ENCODE results near the gene SEMA3C.

The SEMA3C gene

DNA sequence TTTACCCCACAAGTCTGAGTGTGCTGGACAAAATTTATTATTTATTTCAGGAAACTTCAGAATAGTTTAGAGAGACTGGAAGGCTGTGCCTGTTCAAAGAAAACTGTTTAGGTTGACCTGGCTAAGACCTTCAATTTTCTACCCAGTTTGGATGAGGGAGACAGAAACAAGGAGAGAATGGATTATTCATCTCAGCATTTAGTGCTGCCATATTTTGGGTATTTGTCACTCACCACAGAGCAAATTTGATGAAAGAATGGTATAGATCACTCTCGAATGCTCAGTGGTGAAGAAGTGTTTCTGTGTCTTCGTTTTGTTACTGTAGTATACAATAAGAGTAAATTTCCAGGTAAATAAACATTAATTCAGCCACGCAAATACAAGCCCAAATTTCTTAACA lies 71.8 kb downstream of the SEMA3C start:
- DNase-seq: no peak

DNA sequence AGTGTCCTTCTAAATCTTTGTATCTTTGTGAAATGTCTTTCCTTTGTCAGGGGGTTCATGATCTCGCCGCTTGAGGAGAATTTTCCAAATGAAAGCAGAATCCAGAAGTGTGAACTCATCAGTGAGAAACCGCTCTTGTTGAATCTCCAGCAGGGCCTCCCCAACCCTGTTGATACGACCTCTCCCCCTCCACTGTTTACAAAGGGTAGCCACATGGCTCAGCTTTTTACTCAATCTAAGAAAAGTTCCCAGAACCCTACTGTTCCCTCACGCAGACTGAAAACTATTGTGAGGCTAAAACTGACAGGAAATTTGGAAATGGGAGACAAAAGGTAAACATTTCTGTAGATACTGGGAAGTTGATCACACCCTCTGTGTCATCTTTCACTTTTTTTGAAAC lies 73.9 kb downstream of the SEMA3C start:
- DNase-seq: no peak

DNA sequence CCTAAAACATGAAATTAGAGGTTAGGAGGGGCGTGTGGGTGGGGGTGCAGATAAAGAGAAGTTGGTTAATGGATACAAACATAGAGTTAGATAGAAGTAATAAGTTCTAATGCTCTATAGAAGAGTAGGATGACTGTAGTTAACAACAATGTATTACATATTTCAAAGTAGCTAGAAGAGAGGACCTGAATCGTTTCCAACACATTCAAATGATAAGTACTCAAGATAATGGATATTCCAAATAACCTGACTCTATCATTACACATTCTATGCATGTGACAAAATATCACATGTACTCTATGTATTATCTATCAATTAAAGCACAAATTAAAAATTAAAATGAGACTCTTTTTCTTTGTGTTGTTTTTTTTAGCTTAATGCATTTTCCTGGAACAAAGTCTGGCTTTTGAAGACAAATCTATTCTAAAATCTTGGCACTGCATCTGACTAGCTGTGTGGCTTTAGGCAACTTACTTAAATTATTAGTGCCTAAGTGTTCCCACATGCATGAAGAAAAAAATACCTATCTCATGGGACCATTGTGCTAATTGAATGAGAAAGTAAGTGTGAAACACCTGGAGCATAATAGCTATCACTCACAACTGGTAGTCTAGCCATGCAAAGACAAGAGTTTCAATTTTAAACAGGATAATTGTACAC lies 75.7 kb downstream of the SEMA3C start:
- DNase-seq: no peak

DNA sequence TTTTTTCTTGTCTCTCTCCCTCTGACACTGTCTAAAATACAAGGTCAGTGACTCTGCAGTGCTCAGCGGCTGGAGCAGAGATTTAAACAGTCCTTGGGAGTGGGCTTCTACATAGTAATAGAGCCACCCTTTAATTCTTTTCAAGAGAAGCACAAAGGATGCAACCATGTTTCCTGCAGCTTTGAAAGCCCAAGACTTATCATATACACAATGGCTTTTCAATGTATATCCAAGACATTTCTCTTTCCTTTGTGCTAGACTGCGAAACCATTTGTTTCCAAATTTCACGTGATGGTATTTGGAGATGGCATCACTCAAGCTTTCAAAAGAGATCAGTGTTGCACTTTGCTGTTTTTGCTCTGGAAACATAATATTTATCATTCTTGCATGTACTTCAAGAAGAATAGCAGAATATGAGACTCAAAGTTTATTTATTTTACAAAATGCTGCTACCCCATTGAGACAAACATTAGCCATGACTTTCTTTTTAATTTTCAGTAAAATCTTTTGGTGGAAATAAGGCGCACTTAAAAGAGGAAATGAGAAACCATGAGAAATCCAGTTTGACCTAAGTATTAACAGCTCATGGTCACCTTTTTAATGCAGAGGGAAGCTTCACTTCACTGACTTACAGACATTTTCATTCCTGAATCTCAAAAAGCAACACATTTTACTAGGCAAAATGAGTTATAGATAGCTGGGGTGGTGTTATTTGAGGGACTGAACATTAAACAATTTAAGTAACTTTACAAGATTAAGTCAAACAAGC lies 76.6 kb downstream of the SEMA3C start:
- DNase-seq: no peak

DNA sequence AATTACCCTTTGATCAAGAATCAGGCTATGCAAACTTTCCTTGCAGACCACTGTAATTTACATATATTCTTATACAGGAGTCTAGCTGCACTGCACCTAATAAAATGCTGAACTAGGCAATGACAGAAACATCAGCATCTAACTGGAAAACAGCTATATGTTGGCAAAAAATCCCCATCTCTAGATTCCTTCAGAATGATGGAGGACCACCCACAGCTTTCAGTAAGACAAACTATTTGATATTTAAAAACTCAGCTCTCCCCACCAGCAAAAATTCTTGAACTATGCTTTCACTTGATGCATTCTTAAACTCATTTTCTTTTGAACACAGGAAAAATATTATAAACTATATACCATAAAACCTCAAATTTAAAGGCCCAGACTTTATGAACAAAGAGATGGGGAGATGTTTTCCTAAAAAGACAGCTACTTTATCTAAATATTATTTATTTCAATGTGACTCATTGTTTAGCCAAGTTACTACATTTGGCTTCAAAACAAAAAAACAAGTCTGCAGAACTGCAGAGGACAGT lies 77.4 kb downstream of the SEMA3C start:
- no peak for DNase-seq

DNA sequence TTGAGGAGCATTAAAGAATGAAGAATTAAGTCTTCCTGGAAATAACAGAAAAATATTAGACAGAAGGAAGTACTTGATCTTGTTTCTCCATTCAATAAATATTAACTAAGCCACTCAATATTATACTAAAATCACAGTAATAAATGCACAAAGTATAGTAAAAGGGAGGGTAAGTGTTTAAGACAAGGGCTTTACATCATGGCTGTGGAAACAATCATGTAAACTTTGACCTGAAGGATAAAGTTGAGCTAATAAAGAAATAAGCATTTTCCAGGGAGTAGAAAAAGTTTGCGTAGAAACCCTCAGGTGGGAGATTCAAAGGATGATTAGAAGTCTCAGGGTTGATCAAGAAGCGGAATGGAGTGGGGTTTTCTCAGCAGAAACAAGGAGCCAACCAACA lies 78.2 kb downstream of the SEMA3C start:
- DNase-seq: no peak

DNA sequence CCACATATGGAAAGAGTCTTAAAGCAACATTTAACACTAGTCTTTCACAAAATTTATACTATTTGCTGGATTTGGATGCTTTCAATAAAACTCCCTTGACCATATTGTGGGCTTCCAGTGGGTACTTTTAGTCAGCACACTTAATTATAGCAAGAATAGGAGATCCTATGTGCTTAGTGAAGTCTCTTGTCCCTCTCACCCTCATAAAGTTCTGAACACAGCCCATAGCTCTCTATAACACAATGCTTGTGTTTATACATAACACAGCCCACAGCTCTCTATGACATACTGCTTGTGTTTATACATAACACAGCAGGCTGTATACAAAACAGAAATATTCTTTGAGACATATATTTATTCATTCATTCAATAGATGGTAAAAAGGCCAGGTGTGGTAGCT lies 79.0 kb downstream of the SEMA3C start:
- no peak for DNase-seq

DNA sequence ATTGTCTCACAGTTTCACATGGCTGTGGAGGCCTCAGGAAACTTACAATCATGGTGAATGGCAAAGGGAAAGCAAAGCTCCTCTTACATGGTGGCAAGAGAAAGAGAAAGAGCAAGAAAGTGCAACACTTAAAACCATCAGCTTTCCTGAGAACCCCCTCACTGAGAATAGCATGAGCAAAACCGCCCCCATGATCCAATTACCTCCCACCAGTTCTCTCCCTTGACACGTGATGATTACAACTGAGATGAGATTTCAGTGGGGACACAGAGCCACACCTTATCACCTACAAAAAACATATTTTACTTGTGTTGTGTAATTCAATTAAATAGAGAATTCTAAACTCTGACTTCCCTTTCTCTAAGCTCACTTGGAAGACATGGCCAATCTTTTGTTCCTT lies 80.2 kb downstream of the SEMA3C start:
- DNase-seq: no peak

DNA sequence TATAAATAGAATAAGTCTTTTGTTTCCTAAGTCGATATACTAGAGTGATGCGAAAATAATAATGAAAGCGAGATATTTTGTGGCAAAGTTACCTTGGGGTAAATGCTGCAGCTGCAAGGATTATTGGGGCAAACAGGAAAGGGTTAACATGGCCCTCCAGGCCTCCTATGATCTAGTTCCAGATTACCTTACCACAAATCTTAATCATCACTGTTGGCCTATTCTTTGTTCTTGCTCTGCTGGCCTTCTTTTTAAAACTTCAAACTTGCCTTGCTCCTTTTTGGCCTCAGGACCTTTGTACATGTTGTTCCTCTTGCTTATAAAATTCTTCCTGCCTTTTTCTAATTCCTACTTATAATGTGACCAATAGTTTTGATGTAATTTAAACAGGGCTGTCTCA lies 81.5 kb downstream of the SEMA3C start:
- no peak for DNase-seq

DNA sequence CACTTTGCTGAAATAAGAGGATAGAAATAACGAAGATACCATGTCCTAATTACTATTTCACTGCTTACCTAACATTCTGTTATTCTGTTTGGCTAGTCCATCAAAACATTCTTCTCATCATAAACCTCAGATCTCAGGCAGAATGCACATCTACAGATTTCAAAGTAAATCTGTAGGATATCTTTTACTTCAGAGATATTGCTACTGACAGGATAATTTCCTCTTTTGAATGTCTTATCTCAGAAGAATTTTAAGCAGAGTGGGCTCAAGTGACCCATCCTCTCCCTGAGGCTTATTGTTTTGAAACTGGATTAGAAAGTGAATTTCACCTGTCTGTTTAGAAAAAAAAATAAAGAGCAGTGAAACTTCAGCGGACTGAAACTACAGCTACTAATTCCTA lies 83.6 kb downstream of the SEMA3C start:
- DNase-seq: no peak

DNA sequence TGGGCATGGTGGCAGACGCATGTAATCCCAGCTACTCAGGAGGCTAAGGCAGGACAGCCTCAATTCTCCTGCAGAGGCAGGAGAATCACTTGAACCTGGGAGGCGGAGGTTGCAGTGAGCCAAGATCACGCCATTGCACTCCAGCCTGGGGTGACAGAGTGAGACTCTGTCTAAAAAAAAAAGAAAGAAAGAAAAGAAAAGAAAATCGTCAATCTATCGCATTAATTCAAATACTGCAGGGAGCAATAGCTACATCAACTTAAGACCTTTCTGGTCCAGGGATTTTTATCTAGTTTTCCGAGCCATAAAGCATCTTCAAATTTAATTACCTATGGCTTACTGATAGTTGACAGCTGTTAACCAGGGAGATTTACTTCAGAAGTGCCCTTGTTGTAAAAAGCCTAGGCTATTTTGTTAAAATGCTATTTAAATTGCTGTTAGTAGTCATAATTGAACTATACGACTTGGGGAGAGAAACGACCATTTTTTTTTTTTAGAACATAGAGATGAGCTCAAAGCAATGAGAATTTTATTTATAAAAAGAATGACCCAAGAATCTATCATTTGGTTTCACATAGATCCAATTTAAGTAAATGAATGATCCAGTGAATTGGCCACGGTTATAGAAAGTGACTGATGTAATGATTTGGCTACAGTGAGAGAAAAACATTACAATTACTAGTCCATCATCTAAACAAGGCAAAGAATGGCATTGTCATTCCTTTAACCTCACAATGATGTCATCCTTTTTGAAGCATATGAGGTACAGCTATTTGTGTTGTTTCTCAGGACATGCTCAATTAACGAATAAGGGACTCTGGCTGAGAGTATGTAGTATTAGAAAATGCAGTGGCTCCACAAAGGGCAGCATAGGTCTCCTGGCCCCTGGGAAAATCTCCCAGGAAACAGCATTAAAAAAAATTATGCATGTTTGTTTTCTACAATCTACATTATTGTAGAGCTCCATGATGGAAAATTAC lies 85.3 kb downstream of the SEMA3C start:
- no peak for DNase-seq

DNA sequence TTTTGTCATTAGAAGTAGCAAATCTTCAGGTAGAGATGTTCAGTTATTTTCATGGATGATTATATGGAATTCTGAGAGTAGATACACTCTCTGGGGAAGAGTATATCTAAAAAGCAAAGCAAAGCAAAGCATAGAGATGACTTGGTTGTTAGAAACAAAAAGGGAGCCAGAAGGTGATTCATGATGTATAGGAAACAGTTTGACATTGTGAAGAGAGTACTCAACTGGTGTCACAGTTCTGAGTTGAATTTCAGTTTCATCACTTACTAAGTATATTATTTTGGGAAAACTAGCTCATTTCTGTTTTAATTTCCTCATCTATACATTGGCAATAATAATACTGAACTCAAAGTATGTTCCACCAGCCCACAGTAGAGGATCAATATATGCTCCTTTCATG lies 86.8 kb downstream of the SEMA3C start:
- DNase-seq: no peak

DNA sequence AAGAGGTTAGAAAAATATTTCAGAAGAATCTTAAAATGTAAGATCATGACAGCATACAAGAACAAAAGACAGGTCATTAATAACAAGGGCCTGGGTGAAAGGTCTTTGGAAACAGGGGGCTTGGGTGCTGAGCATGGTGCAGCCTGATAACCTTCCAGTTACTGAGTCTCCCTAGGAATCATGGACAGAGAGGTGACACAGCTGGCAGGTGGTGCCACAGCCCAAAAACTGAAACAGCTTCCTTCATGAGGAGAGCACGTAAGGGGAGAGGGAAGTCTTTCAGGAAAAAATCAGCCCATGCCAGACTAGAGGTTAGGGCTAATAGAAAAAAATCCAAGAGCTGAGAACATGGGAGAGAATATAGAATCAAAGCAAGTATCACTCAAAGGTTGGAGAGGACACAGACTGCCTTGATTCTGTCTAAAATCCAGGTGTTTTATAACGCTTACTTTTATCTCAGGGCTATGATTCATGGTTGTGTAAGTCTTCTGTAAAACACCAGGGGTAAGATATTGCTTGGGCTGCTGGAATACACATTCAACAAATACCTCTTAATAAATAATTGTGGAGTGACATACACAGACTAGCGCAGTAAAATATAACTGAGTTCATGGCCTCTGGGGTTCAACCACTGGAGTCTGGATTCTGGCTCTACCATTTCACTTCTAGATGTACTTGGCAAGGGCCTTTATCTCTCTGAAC lies 88.1 kb downstream of the SEMA3C start:
- DNase-seq: no peak

DNA sequence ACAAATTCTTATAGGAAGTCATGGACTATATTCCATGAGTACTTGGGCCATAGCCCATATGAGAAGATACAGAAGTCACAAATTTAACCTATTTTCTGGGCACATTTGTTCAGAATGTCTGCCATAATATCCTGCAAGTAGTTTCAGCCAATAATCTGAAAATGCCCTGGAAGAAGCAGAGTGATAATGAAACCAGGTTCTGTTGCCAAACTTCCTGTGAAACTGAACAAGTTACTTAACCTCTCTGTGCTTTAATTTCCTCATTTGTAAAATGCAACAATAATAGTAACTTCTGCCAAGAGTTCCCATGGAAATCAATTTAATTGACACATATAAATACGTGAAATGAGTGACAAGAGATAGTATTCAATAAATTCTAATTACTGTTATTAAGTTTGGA lies 88.8 kb downstream of the SEMA3C start:
- DNase-seq: no peak

DNA sequence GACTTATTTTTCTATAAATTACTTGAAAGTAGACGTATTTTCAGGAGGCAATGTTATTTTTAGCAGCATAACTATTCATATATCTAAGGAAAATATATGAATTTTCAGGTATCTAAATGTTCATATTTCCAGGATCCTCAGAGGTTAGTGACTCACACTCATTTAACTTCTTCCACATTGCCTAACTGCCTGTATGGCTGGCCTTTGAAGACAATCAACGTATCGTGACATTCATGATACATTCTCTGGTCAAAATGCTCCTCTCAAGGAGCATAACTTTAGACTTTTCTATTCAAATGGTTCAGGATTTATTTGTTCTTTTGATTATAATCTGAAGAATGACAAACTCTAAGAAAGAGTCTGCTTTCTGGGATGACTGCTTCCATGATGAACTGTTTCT lies 89.3 kb downstream of the SEMA3C start:
- DNase-seq: no peak

DNA sequence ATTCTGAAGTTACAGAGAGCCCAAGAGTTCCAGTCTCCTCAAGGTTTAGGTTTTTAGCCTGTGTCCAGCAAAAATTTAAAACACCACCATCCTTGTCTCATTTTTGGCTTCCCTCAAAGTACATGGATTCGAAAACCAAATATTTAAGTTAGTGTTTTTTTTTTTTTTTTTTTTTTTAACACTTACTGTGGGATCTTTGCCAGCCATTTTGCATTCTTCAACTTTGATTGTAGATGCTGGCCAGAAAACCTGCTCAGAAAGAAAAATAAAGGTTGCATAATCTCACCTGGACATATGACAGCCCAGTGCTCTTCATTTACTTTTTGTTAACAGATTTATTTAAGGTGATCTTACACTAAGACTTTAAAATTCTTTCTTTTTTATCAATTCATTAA lies 91.6 kb downstream of the SEMA3C start:
- DNase-seq: no peak

DNA sequence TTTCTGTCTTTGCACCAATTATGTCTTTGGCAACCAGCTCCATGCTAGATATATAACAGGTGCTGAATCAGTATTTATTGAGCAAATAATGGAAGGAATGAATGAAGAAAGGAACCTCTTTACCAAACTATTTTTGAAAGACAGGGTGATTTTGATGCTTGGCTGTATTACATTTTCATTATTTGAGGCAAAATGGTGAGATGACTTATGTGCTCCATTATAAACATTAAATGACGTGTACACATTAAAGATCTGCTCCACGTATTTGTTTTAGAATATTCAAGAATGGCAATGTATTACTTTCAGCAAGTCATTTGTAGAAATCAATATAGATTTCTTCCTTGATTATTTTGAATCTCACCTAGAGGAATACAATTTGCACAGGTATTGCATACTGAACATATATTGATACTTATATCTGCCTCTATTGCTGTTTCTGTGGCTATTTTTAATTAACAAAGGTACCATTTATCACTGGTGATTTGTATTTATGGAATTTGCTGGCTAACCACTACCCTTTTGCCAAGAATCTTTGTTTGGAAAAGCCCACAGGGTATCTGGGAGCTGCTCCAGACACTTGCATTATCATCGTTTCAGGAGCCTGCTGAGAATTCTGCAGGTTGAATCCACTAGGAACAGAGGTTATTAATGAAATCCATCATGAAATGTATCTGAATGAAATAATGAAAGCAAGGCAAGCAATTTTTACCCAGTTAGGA lies 92.2 kb downstream of the SEMA3C start:
- DNase-seq: no peak

DNA sequence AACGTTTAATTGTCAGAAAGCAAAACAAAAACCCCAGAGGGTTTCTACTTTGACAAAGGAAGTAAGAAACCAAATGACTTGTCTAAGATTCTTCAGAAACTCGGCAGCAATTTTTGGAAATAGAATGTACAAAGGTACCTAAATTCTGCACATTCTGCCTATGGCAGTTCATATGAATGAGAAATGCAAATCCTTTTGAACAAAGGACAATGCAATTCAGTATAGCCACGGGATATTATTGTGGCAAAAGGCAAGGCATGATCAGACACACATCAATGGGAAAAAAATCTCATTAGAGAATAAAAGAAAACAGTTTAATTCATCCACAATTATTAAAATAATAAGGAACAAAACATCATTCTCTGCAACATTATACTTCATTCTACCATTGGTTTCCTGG lies 93.4 kb downstream of the SEMA3C start:
- DNase-seq: no peak

DNA sequence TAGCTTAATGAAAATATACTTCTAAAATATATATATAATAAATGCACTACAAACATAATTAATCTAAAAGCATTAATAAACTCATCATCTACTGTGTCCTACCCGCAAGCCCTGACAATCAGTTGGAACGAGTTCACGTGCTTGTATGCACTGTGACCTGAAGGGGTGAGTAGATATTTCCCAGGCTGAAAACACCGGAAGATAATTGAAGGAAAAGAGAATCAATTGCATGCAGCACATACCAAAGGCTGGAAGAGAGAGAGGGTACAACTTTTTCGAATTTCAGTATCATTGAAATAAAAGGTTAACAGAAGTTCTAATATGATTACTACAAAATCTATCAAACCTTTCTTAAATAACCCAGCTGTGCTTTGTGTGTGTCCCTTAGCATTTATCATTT lies 94.6 kb downstream of the SEMA3C start:
- no peak for DNase-seq

DNA sequence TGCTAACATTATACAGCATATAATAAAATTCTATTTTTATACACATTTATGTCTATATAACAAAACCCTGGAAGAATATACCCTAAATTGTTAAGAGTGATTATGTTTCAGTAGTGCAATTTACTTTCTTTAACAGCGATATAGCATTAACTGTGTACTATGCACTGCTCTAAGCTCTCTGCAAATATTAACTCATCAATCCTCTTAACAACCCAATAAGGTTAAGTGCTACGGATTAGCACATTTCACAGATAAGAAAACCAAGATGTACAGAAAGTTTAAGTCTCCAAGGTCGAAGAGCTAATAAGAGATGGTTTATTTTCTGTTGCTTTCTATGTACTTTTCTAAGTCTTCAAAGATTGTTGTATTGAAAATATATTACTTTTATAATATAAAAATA lies 95.8 kb downstream of the SEMA3C start:
- no peak for DNase-seq

DNA sequence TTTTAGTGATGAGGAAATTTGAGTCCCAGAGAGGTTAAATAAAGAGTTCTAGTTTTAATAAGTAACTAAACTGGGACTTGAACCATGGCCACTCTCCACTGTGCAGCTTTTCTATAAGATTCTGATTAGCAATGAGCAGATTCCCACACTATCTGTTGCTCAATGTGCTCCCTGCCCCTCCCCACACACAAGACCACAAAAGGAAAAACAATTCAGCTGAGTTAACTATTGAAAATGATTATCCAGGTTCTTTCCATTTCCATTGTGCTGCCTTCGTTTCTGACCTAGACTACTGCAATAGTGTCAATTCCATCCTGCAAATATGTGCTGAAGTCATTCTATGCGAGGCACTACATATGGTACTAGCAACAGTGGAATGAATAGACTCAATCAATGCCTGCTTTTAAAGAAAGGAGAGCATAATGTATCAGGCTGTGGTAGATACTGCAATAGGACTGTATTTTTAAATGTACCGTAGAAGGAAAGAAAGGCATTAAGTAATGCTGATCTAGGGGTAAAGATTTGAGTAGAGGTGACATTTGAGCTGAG lies 97.0 kb downstream of the SEMA3C start:
- DNase-seq: no peak

DNA sequence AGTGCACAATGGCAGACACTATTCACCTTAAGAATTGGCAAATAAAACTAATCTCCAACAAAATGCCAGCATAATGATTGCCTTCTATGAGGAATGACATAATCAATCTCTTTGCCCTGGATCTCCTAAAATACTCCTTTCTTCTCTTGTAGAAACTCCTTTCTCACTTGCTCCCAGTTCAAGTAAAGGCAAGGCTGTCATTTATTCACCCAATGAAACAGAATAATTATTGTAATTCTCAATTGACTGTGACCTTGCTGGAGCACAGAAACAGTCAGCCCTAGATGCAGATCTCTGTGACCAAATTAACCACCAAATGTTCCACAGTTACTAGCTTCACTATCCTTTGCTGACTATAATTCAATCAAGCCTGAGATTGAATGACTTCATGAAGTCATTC lies 99.3 kb downstream of the SEMA3C start:
- DNase-seq: no peak

All from activated naive CD4-positive, alpha-beta T cell treated with Interleukin-2 at 50 U/mL for 16 hours (primary cell).